ENCODE measurements around the gene UGCG.

The UGCG gene

GRCh38 chr9:111922324-111923013 is 25.9 kb downstream of the UGCG start:
- TF ChIP-seq, protein P1, sequence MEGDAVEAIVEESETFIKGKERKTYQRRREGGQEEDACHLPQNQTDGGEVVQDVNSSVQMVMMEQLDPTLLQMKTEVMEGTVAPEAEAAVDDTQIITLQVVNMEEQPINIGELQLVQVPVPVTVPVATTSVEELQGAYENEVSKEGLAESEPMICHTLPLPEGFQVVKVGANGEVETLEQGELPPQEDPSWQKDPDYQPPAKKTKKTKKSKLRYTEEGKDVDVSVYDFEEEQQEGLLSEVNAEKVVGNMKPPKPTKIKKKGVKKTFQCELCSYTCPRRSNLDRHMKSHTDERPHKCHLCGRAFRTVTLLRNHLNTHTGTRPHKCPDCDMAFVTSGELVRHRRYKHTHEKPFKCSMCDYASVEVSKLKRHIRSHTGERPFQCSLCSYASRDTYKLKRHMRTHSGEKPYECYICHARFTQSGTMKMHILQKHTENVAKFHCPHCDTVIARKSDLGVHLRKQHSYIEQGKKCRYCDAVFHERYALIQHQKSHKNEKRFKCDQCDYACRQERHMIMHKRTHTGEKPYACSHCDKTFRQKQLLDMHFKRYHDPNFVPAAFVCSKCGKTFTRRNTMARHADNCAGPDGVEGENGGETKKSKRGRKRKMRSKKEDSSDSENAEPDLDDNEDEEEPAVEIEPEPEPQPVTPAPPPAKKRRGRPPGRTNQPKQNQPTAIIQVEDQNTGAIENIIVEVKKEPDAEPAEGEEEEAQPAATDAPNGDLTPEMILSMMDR (IDR thresholded peaks at IDR 0.05; ENCODE audit: low read depth, low read length, missing control alignments) = no peak
- in situ Hi-C loops (cut with HindIII; ENCODE audit: low sequenced_read_pairs) = no loop called here
- no peak overlapping the region for H3K4me3 ChIP-seq (ENCODE audit: low read depth, low read length)
- no peak for DNase-seq (ENCODE audit: low read depth)

- no peak overlapping the region for H3K4me3 ChIP-seq (ENCODE audit: low read depth, low read length)
- TF ChIP-seq, protein P1 (IDR thresholded peaks at IDR 0.05; ENCODE audit: low read depth, low read length, missing control alignments) = no peak
- no peak for DNase-seq (ENCODE audit: low read depth)
- in situ Hi-C loops (cut with HindIII; ENCODE audit: low sequenced_read_pairs) = no loop called here
Observed at GRCh38 chr9:111924281-111924680, 27.7 kb downstream of the UGCG start.

DNA sequence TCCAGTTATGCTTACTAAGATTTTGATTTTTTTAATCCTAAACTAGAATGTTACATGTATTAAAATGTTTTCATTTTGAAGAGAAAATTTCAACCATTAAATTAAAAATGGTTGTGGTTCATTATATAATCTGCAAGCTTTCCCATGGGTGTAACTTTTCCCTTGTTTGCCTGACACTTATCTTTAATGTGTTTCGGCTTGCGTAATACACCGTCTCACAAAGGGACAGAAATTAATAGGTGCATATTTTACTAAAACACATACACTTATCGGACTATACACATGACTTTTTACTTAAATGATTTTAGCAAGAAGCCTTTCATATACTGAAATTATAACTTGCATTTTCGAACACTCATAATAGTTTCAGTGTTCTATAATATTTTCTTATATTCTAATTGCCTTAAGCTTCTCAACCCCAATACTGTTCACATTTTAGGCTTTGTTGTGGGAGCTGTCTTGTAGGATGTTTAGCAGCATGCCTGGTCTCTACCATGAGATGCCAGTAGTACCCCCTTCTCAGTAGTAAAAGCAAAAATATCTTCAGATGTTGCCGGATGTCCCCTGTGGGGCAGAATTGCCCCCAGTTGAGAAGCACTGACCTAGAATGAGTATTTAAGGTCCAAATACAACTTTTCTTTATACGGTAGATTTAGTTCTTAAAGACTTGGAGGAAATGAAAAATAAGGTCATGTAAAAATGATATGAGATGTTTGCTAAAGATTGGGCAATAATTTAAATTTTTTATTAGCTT is 28.6 kb downstream of the UGCG start:
- no peak for DNase-seq (ENCODE audit: low read depth)
- no peak overlapping the region for H3K4me3 ChIP-seq (ENCODE audit: low read depth, low read length)
- TF ChIP-seq, protein P1 (IDR thresholded peaks at IDR 0.05; ENCODE audit: low read depth, low read length, missing control alignments) = no peak
- in situ Hi-C loops (cut with HindIII; ENCODE audit: low sequenced_read_pairs) = no loop called here

- in situ Hi-C loops (cut with HindIII; ENCODE audit: low sequenced_read_pairs) = no loop called here
- no peak for DNase-seq (ENCODE audit: low read depth)
- no peak overlapping the region for H3K4me3 ChIP-seq (ENCODE audit: low read depth, low read length)
- TF ChIP-seq, protein P1 (IDR thresholded peaks at IDR 0.05; ENCODE audit: low read depth, low read length, missing control alignments) = no peak
Observed at GRCh38 chr9:111925784-111926183, 29.2 kb downstream of the UGCG start.

GRCh38 chr9:111926421-111926875 is 29.8 kb downstream of the UGCG start:
- no peak for DNase-seq (ENCODE audit: low read depth)
- in situ Hi-C loops (cut with HindIII; ENCODE audit: low sequenced_read_pairs) = no loop called here
- TF ChIP-seq, protein P1 (IDR thresholded peaks at IDR 0.05; ENCODE audit: low read depth, low read length, missing control alignments) = no peak
- no peak overlapping the region for H3K4me3 ChIP-seq (ENCODE audit: low read depth, low read length)

GRCh38 chr9:111928359-111928720 is 31.7 kb downstream of the UGCG start:
- DNase-seq (ENCODE audit: low read depth) = no peak
- H3K4me3 ChIP-seq (ENCODE audit: low read depth, low read length) = no peak overlapping the region
- TF ChIP-seq, protein P1 (IDR thresholded peaks at IDR 0.05; ENCODE audit: low read depth, low read length, missing control alignments) = no peak
- in situ Hi-C loops (cut with HindIII; ENCODE audit: low sequenced_read_pairs) = no loop called here
